K562 (cell line): Measurements from ENCODE around the gene WDR91. TPM values are rescaled to one million over a fixed set of nuclear protein-coding genes. Genes with fewer than 3 reads are reported as not detected.

Source experiments
- CEBPZ ChIP-seq: fragments of 150-350 bp; IDR thresholded peaks from 2 replicates; pipeline ENCODE4 v1.6.1; 2014; ENCODE audit warnings: low read depth, mild to moderate bottlenecking, low read length, borderline replicate concordance
- E2F3 ChIP-seq: fragments of 250-450 bp; sonication (Bioruptor Pico); IDR thresholded peaks from 2 replicates; pipeline ENCODE4 v1.4.0; 2020; ENCODE audit warnings: mild to moderate bottlenecking
- EP300 ChIP-seq: IDR thresholded peaks from 2 replicates; pipeline ENCODE4 v1.6.1; 2012; ENCODE audit warnings: low read length, improper control_type of control experiment
- GTF3C2 ChIP-seq: IDR thresholded peaks from 3 replicates; pipeline ENCODE4 v1.6.1; 2011; ENCODE audit warnings: borderline replicate concordance, mild to moderate bottlenecking, moderate library complexity; ENCODE audit not compliant: insufficient read length; ENCODE audit errors: extremely low read depth
- HOXB6 ChIP-seq: fragments of 250-450 bp; sonication (Bioruptor Pico); IDR thresholded peaks from 2 replicates; pipeline ENCODE4 v1.5.1; 2022; ENCODE audit warnings: mild to moderate bottlenecking, borderline replicate concordance
- NCOA2 ChIP-seq, 2 experiments: fragments of 450-650 bp; IDR thresholded peaks; 2 replicates each; pipeline ENCODE4 v1.6.1; 2018; ENCODE audit warnings: mild to moderate bottlenecking in 2 of 2, moderate library complexity in 1 of 2; ENCODE audit not compliant: partially characterized antibody in 2 of 2
- PRDM10 ChIP-seq: fragments of 450-650 bp; IDR thresholded peaks from 2 replicates; pipeline ENCODE4 v1.6.1; 2018; ENCODE audit not compliant: partially characterized antibody
- SLC30A9 ChIP-seq: fragments of 250-450 bp; sonication (Bioruptor Pico); IDR thresholded peaks from 2 replicates; pipeline ENCODE4 v1.8.0; 2022; ENCODE audit warnings: mild to moderate bottlenecking, moderate library complexity
- SRSF3 ChIP-seq: fragments of 200-400 bp; formaldehyde crosslinking; IDR thresholded peaks from 2 replicates; pipeline ENCODE4 v1.6.1; 2016; ENCODE audit warnings: mild to moderate bottlenecking, low read length, moderate library complexity; ENCODE audit not compliant: insufficient read depth
- XRCC5 ChIP-seq: fragments of 200-400 bp; formaldehyde crosslinking; IDR thresholded peaks from 2 replicates; pipeline ENCODE4 v1.6.1; 2017; ENCODE audit warnings: low read depth, mild to moderate bottlenecking, low read length
- ZNF592 ChIP-seq: fragments of 450-650 bp; IDR thresholded peaks from 2 replicates; pipeline ENCODE4 v1.6.1; 2017; ENCODE audit warnings: antibody characterized with exemption, mild to moderate bottlenecking
- ZZZ3 ChIP-seq: fragments of 450-650 bp; IDR thresholded peaks from 2 replicates; pipeline ENCODE4 v1.6.1; 2016; ENCODE audit warnings: antibody characterized with exemption, mild to moderate bottlenecking, moderate library complexity
- polyA plus RNA-seq, 8 experiments: library from polyadenylated mRNA; depleted of rRNA in 4 of 8; stranded (reverse) in 5 of 8; unstranded in 3 of 8; fragments of >200 nt; fragmentation: Nextera tagmentation in 2 of 8; fragmentation: Illumina TruSeq in 1 of 8; extraction: Ambion mirVana in 2 of 8; extraction: Trizol in 1 of 8; gene quantifications; 2 replicates each; pipeline versions ENCODE4 v1.2.1 to v1.2.3, GENCODE V29; 2011 to 2014; ENCODE audit warnings: inconsistent platforms in 1 of 8, missing spikeins in 1 of 8
- total RNA-seq, 7 experiments: library from RNA; depleted of rRNA in 6 of 7; stranded (reverse); fragments of >200 nt in 6 of 7; fragmentation: Illumina TruSeq in 2 of 7; extraction: Trizol in 2 of 7; gene quantifications; 2 replicates each; pipeline versions ENCODE4 v1.2.1 to v1.2.3, GENCODE V29; 2011 to 2021; ENCODE audit warnings: low replicate concordance in 1 of 7

WDR91 gene
- total and polyA plus RNA-seq, 9 of the 15 experiments (the other 6 are each of a cell fraction or from before 2014, with no cell fraction given), result 1.9 to 18.2 (median 9.8) TPM

GRCh38 chr7:135211179-135211945 is at the start of gene WDR91 (continued):
- TF ChIP-seq ZNF592, result no peak
- no peak for TF ChIP-seq NCOA2 (IDR thresholded peaks at IDR 0.05; ENCODE audit: partially characterized antibody in 2 of 2)
- TF ChIP-seq XRCC5, result no peak
- TF ChIP-seq SRSF3, result no peak
- peak; percentile 75; the same call in 1 of the 2 replicates for TF ChIP-seq E2F3
- TF ChIP-seq CEBPZ, result no peak
- TF ChIP-seq SLC30A9 (CRISPR knock-in tag), result no peak
- TF ChIP-seq HOXB6 (CRISPR knock-in tag), result no peak
- TF ChIP-seq EP300, result no peak
- TF ChIP-seq PRDM10, result no peak
- TF ChIP-seq ZZZ3, result no peak
- TF ChIP-seq GTF3C2, result no peak
